Esophagus squamous epithelium (tissue), 5 donors: ENCODE measurements around the gene GRK6. TPM values are rescaled to one million over a fixed set of nuclear protein-coding genes. Genes with fewer than 3 reads are reported as not detected.

Experiments
- DNase-seq: peaks from one replicate; lab custom pipeline; 2025; lab: John Stamatoyannopoulos, UW
- H3K27ac ChIP-seq, 4 donors: fragments of 200-600 bp; sonication (generic); one replicate each; pipeline ENCODE4 v1.5.1; 2016 to 2019; ENCODE audit warnings: mild to moderate bottlenecking in 1 of 4
- H3K27me3 ChIP-seq, 4 donors: fragments of 200-600 bp; sonication (generic); 1 replicate in 3 of 4; 2 replicates in 1 of 4; pipeline versions ENCODE4 v1.5.1 to v1.6.0; 2017 to 2021; ENCODE audit warnings: antibody characterized with exemption in 1 of 4
- H3K36me3 ChIP-seq, 3 donors: fragments of 200-600 bp; sonication (generic); one replicate each; pipeline ENCODE4 v1.5.1; 2016 to 2019
- H3K4me1 ChIP-seq, 3 donors: fragments of 200-600 bp; sonication (generic); one replicate each; pipeline ENCODE4 v1.5.1; 2017 to 2019
- H3K4me3 ChIP-seq, 4 donors: fragments of 200-600 bp; sonication (generic); 1 replicate in 3 of 4; 2 replicates in 1 of 4; pipeline ENCODE4 v1.5.1; 2016 to 2019; ENCODE audit warnings: mild to moderate bottlenecking in 2 of 4, moderate library complexity in 1 of 4
- H3K9me3 ChIP-seq, 3 donors: fragments of 200-600 bp; sonication (generic); one replicate each; pipeline ENCODE4 v1.5.1; 2016 to 2019
- POLR2A ChIP-seq, 4 donors: fragments of 450-650 bp; IDR thresholded peaks; one replicate each; pipeline ENCODE4 v1.6.1; 2017; ENCODE audit warnings: antibody characterized with exemption in 4 of 4, mild to moderate bottlenecking in 4 of 4, moderate library complexity in 3 of 4
- WGBS, 2 donors: methylation state at CpG; one replicate each; pipeline ENCODE4 v1.1.5; 2018; 5-methylcytosine and 5-hydroxymethylcytosine counted together
- intact Hi-C: fragments of 100-400 bp; cut with DNase I; formaldehyde crosslinking; loops from one replicate; pipeline ENCODE4 v1.15.0; 2022
- total RNA-seq, 4 donors: library from RNA; depleted of rRNA; stranded (reverse); fragments of >200 nt; gene quantifications; one replicate each; pipeline ENCODE4 v1.1.0, GENCODE V29; 2016
- TF ChIP-seq, protein P1 (sequence below), 6 experiments: fragments of 450-650 bp in 4 of 6; fragments of 200-600 bp in 2 of 6; sonication (generic) in 2 of 6; IDR thresholded peaks; one replicate each; pipeline ENCODE4 v1.5.1; 2016 to 2019; ENCODE audit warnings: antibody characterized with exemption in 6 of 6, mild to moderate bottlenecking in 4 of 6, moderate library complexity in 4 of 6
- donor health status: DM: yes; HTN: yes; CAD: no.

The GRK6 gene
- total RNA-seq, 4 donors from 2014 or later = 24.6 to 39.7 (median 29.5) TPM

DNA sequence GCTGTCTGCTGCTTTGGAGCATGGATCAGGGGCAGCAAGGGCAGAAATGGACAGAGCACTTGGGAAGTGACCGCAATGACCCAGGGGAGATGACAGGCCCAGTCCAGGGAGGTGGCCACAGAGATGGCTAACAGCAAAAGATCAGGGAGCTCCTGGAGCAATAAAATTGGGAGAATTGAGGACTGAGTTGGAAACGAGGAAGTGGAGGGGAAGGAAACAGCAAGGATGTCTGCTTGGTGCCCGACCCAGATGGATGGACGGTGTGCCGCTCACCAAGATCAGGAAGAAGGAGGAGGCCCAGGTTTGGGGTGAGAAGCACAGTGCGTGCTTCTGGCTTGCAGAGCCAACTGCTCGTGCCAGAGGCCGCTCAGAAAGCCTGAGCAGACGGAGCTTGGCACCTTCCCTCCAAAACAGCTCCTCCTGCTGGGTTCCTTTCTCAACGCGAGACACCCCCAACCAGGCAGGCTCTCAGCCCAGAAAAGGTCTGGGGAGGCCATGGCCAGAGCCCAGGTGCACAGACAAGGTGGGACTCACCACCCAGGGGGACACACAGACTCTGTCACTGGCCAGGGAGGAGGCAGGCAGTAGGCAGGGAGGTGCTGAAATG, 44.0 kb upstream of the GRK6 start:
- no peak overlapping the region for H3K4me3 ChIP-seq
- no peak for DNase-seq

DNA sequence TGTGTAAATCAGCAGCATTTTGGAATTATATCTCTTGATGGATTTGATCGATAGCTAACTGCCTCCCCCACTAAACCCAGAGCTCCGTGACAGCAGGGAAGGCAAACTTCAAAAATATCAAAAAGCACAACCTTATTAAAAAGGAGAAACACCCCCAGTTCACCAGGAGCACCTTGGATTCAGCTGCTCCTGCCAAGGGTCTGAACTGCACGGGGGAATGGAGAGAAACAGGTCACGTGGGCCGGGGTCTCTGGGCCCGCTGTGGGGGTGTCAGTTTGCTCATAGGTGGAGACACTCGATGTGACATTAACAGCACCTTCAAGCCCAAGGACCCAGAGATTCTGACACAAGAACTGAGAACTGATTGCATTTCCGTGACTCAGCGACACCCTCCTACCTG, 43.3 kb upstream of the GRK6 start:
- Histone ChIP-seq H3K27me3 (peaks cover 0 to 9% (median 0%) of the 10 kb centered on the region in 4 donors), H3K36me3 (no peaks in the 10 kb centered on the region), H3K9me3 (no peaks in the 10 kb centered on the region), H3K4me1 (peaks cover 5 to 71% (median 25%) of the 10 kb centered on the region in 3 donors), H3K27ac (peak overlapping the region in 1 of 4 donors; percentile 31), H3K4me3 (no peak overlapping the region)
- 90 to 92% methylated on average over 5 to 9 of the region's 9 CpGs for WGBS, 2 donors
- no peak for DNase-seq
- intact Hi-C loops = no loop called here
- TF ChIP-seq POLR2A (IDR thresholded peaks at IDR 0.05) = no peak
- TF ChIP-seq, protein P1, sequence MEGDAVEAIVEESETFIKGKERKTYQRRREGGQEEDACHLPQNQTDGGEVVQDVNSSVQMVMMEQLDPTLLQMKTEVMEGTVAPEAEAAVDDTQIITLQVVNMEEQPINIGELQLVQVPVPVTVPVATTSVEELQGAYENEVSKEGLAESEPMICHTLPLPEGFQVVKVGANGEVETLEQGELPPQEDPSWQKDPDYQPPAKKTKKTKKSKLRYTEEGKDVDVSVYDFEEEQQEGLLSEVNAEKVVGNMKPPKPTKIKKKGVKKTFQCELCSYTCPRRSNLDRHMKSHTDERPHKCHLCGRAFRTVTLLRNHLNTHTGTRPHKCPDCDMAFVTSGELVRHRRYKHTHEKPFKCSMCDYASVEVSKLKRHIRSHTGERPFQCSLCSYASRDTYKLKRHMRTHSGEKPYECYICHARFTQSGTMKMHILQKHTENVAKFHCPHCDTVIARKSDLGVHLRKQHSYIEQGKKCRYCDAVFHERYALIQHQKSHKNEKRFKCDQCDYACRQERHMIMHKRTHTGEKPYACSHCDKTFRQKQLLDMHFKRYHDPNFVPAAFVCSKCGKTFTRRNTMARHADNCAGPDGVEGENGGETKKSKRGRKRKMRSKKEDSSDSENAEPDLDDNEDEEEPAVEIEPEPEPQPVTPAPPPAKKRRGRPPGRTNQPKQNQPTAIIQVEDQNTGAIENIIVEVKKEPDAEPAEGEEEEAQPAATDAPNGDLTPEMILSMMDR (IDR thresholded peaks at IDR 0.05) = no peak

More for the DNA sequence above, 44.0 kb upstream of the GRK6 start:
- H3K27me3 ChIP-seq = peaks cover 0 to 4% (median 0%) of the 10 kb centered on the region in 4 donors
- peak overlapping the region in 2 of 4 donors; percentile 18 to 31 for H3K27ac ChIP-seq
- TF ChIP-seq, protein P1 (IDR thresholded peaks at IDR 0.05) = peak in 5 of 6 experiments; percentile 26 to 48 (median 37)
- no peak for TF ChIP-seq POLR2A (IDR thresholded peaks at IDR 0.05)
- H3K9me3 ChIP-seq = no peaks in the 10 kb centered on the region
- H3K36me3 ChIP-seq = no peaks in the 10 kb centered on the region
- intact Hi-C loops = no loop called here
- WGBS, 2 donors = 20 to 21% methylated on average over 9 to 10 of the region's 11 CpGs
- H3K4me1 ChIP-seq = peaks cover 0 to 65% (median 19%) of the 10 kb centered on the region in 3 donors

DNA sequence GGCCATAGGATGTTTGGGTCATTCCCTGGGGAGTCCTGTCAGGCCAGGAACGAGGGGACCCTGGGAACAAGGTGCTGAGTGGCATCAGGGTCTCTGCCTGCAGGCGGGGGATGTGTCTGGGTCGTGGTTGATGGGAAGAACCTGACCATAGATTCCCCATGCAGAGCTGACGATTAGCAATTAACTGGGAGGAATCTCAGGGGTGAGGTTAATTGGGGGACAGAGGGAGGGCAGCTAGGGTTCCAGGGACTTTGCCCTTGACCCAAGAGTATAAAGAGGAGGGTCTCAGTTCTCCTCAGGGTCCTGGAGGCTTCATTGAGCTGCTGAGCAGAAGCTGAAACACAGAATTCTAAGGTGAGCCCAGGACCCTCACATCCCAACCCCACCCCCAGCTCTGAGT, 42.3 kb upstream of the GRK6 start, which contains the start of gene SLC34A1:
TSS of gene SLC34A1 (plus strand) at position 301 of the 400 bp plus-strand sequence. CDS start 1,308 bp downstream, outside the sequence.
- Histone ChIP-seq H3K36me3 (no peaks in the 10 kb centered on the region), H3K9me3 (no peaks in the 10 kb centered on the region), H3K4me3 (no peak within 1 kb of the TSS), H3K4me1 (peaks cover 13 to 75% (median 32%) of the 10 kb centered on the region in 3 donors), H3K27ac (peak within 1 kb of the TSS in 1 of 4 donors; percentile 31), H3K27me3 (peaks cover 0 to 11% (median 0%) of the 10 kb centered on the region in 4 donors)
- no peak for DNase-seq
- TF ChIP-seq POLR2A (IDR thresholded peaks at IDR 0.05) = no peak
- TF ChIP-seq, protein P1 (IDR thresholded peaks at IDR 0.05) = no peak
- 60 to 89% methylated on average over 2 to 4 of the region's 4 CpGs for WGBS, 2 donors
- intact Hi-C loops = no loop called here

DNA sequence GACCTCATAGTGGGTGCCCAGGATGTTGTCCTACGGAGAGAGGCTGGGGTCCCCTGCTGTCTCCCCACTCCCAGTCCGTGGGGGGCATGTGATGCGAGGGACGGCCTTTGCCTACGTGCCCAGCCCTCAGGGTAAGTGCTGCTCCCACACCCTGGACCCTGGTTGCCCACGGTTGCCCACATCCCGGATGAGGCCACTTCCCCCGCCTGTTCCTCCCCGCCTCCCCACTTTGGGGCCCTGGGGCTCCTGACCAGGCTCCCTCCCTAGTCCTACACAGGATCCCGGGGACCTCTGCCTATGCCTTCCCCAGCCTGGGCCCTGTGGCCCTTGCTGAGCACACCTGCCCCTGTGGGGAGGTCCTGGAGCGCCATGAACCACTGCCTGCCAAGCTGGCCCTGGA, 40.8 kb upstream of the GRK6 start:
- intact Hi-C loops = no loop called here
- no peaks in the 10 kb centered on the region for H3K9me3 ChIP-seq
- TF ChIP-seq, protein P1 (IDR thresholded peaks at IDR 0.05) = no peak
- TF ChIP-seq POLR2A (IDR thresholded peaks at IDR 0.05) = no peak
- no peaks in the 10 kb centered on the region for H3K36me3 ChIP-seq
- H3K4me1 ChIP-seq = peaks cover 28 to 82% (median 46%) of the 10 kb centered on the region in 3 donors
- H3K27me3 ChIP-seq = peaks cover 0 to 11% (median 0%) of the 10 kb centered on the region in 4 donors
- no peak for DNase-seq
- no peak overlapping the region for H3K4me3 ChIP-seq
- WGBS, 2 donors = no CpG with 5 or more reads among the region's 11 CpGs
- peak overlapping the region in 1 of 4 donors; percentile 11 for H3K27ac ChIP-seq

DNA sequence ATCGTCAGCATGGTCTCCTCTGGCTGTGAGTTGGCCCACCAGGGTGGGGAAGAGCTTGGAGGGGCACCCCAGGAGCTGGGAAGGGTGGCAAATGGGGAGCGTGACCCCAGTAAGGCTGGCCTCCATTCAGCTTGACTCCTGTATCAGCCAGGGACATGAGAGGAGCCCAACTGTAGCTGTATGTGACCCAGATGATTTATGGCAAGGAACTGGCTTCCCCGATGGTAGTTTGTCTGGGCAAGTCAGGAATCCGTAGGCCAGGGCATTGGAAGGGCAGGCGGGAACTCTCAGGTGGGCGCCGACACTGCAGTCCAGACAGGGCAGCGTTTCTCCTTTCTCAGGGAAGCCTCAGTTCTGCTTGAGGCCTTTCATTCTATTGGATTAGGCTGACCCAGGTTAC, 39.9 kb upstream of the GRK6 start:
- H3K4me1 ChIP-seq = peaks cover 32 to 87% (median 47%) of the 10 kb centered on the region in 3 donors
- peak overlapping the region in 3 of 4 donors; percentile 6 to 45 (median 11) for H3K27ac ChIP-seq
- no peak for DNase-seq
- no peak for TF ChIP-seq POLR2A (IDR thresholded peaks at IDR 0.05)
- TF ChIP-seq, protein P1 (IDR thresholded peaks at IDR 0.05) = no peak
- no peaks in the 10 kb centered on the region for H3K36me3 ChIP-seq
- 0 to 56% methylated on average over 1 to 5 of the region's 8 CpGs for whole genome bisulfite sequencing, 2 donors
- H3K4me3 ChIP-seq = no peak overlapping the region
- no peaks in the 10 kb centered on the region for H3K9me3 ChIP-seq
- peaks cover 0 to 11% (median 0%) of the 10 kb centered on the region in 4 donors for H3K27me3 ChIP-seq
- intact Hi-C loops = no loop called here
